T-cell (primary cell): ENCODE results near the gene CDH4. TPM values are rescaled to one million over a fixed set of nuclear protein-coding genes. Genes with fewer than 3 reads are reported as not detected.

Experiments
- ATAC-seq, 4 experiments: fragments of 200-7000 bp in 3 of 4; fragments of 150-1000 bp in 1 of 4; cut with Tn5 transposase; replicated peaks in 1 of 4; 1 replicate in 3 of 4; 2 replicates in 1 of 4; pipeline ENCODE4 v1.10.0; 2021; ENCODE audit warnings: moderate library complexity in 3 of 4, mild to moderate bottlenecking in 2 of 4, moderate number of reproducible peaks in 1 of 4
- CTCF ChIA-PET, 2 donors: fragments of 300-600 bp; sonication (Branson Sonifier 250); formaldehyde crosslinking; loops; one replicate each; lab custom pipeline; 2022; ENCODE audit warnings: antibody characterized with exemption in 2 of 2; lab: Charles Lee
- POLR2A ChIA-PET, 2 donors: fragments of 300-600 bp; sonication (Branson Sonifier 250); formaldehyde crosslinking; loops; one replicate each; lab custom pipeline; 2022; ENCODE audit warnings: antibody characterized with exemption in 2 of 2; lab: Charles Lee
- DNase-seq, 35 experiments: peaks; one replicate each; pipeline versions ENCODE4 v3.0.0 to v3.0.0-alpha.2; 2013 to 2023
- H3K27ac ChIP-seq: one replicate; pipeline ENCODE4 v1.5.1; 2013; ENCODE audit warnings: low read length
- H3K27me3 ChIP-seq, 2 experiments: replicated peaks in 1 of 2; 1 replicate in 1 of 2; 2 replicates in 1 of 2; pipeline versions ENCODE4 v1.6.1 to v1.7.0; 2013; ENCODE audit warnings: low read length in 1 of 2, mixed read lengths in 1 of 2; ENCODE audit not compliant: control insufficient read depth in 2 of 2, insufficient read depth in 2 of 2; ENCODE audit errors: extremely low read depth in 1 of 2
- H3K36me3 ChIP-seq, 2 donors: 1 replicate in 1 of 2; 2 replicates in 1 of 2; pipeline versions ENCODE4 v1.6.1 to v1.7.0; 2013; ENCODE audit warnings: low read length in 1 of 2; ENCODE audit not compliant: control insufficient read depth in 2 of 2, insufficient read depth in 1 of 2; ENCODE audit errors: extremely low read depth in 1 of 2
- H3K4me1 ChIP-seq, 2 experiments: 1 replicate in 1 of 2; 2 replicates in 1 of 2; pipeline versions ENCODE4 v1.6.1 to v1.7.0; 2013; ENCODE audit warnings: low read length in 2 of 2, mixed read lengths in 1 of 2; ENCODE audit not compliant: insufficient read depth in 2 of 2, control insufficient read depth in 1 of 2; ENCODE audit errors: extremely low read depth in 1 of 2
- H3K4me3 ChIP-seq, 2 donors: 1 replicate in 1 of 2; 2 replicates in 1 of 2; pipeline versions ENCODE4 v1.5.1 to v1.7.0; 2013; ENCODE audit warnings: mild to moderate bottlenecking in 2 of 2, low read length in 1 of 2, moderate library complexity in 1 of 2; ENCODE audit not compliant: control insufficient read depth in 1 of 2; ENCODE audit errors: extremely low read depth in 1 of 2
- H3K9me3 ChIP-seq: 2 replicates; pipeline ENCODE4 v1.7.0; 2013
- H3K27ac Mint-ChIP-seq, 2 donors: one replicate each; pipeline ENCODE4 v1.8.0; 2020 to 2021; ENCODE audit warnings: mild to moderate bottlenecking in 2 of 2, mixed read lengths in 2 of 2
- H3K27me3 Mint-ChIP-seq, 2 donors: one replicate each; pipeline ENCODE4 v1.8.0; 2021 to 2022; ENCODE audit warnings: mixed read lengths in 2 of 2
- H3K36me3 Mint-ChIP-seq: one replicate; pipeline ENCODE4 v1.8.0; 2021; ENCODE audit warnings: mixed read lengths
- H3K4me1 Mint-ChIP-seq, 3 donors: one replicate each; pipeline ENCODE4 v1.8.0; 2020 to 2022; ENCODE audit warnings: mixed read lengths in 3 of 3, mild to moderate bottlenecking in 1 of 3
- H3K4me3 Mint-ChIP-seq, 3 donors: one replicate each; pipeline ENCODE4 v1.8.0; 2020 to 2022; ENCODE audit warnings: mild to moderate bottlenecking in 3 of 3, mixed read lengths in 3 of 3, moderate library complexity in 3 of 3
- H3K9me3 Mint-ChIP-seq, 3 donors: one replicate each; pipeline ENCODE4 v1.8.0; 2020 to 2022; ENCODE audit warnings: mixed read lengths in 3 of 3
- WGBS: methylation state at CpG from one replicate; pipeline ENCODE4 v1.1.5; 2013; ENCODE audit warnings: missing lambda C conversion rate; ENCODE audit not compliant: insufficient coverage; 5-methylcytosine and 5-hydroxymethylcytosine counted together
- total RNA-seq, 35 experiments: library from RNA in 6 of 35; stranded (reverse) in 6 of 35; fragments of 120-200 nt in 1 of 35; gene quantifications; one replicate each; pipeline versions ENCODE4 v1.2.1 to v1.2.4 and lab custom pipeline; 2013 to 2026

The CDH4 gene
- total RNA-seq, 5 donors from 2014 or later (not counting 1 experiment from before 2014, with no cell fraction given) = 0.06 to 0.64 (median 0.14) TPM

DNA sequence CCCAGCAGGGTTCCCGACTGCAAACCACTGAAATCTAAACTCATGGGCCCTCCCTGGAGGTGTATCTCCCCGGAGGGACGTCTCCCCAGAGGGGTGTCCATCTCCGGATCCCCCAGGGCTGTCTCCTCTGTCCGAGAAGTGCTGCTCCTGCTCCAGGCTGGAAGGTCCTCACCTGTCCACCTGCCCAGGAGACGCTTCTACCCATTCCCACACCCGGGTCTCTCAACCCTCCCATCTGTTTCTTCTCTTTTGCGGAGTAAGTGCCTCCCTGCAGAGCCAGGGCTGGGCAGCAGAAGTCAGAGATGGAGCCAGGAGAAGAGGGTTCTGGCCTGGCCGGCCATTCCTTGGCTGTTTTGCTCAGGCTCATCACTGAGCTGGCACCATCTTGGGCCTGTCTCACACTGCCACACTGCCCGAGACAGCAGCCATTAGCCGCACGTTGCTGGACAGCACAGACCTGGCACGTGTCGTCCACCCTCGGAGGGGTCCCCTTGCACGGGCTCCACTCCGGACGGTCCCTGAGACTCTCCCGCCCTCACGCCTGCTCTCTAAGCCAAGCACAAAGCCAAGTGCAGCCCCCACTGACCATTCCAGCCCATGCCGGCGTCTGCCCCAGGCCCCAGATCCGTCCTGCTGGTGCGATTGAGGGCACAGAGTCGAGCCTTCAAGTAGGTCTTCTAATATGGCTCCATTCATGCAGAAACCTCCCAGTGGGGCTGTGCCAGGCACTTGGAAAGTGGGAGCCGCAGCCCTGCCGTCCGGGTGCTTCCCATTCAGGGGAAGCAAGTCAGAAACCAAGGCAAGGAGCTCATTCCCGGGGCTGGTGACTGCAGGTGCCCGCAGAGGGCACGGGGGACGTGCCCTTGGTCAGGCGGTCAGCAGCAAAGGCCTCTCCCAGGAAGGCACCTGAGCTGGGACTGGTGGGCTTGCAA is 445.9 kb downstream of the CDH4 start:
- H3K27me3 ChIP-seq = peaks cover 0 to 14% of the 10 kb centered on the region in 2 experiments
- ATAC-seq (no peak), DNase-seq (no peak)
- Mint-ChIP-seq H3K9me3 (no peaks in the 10 kb centered on the region), H3K27ac (no peak overlapping the region), H3K27me3 (peaks cover 0 to 3% of the 10 kb centered on the region in 2 donors), H3K4me1 (no peaks in the 10 kb centered on the region), H3K36me3 (no peaks in the 10 kb centered on the region), H3K4me3 (no peak overlapping the region)
- no peak overlapping the region for H3K27ac ChIP-seq
- ChIA-PET CTCF (no interaction called here), POLR2A (no interaction called here)
- no peaks in the 10 kb centered on the region for H3K4me1 ChIP-seq
- no peaks in the 10 kb centered on the region for H3K36me3 ChIP-seq
- H3K9me3 ChIP-seq = no peaks in the 10 kb centered on the region
- H3K4me3 ChIP-seq = no peak overlapping the region
- 86% methylated on average over 30 of the region's 33 CpGs for WGBS

DNA sequence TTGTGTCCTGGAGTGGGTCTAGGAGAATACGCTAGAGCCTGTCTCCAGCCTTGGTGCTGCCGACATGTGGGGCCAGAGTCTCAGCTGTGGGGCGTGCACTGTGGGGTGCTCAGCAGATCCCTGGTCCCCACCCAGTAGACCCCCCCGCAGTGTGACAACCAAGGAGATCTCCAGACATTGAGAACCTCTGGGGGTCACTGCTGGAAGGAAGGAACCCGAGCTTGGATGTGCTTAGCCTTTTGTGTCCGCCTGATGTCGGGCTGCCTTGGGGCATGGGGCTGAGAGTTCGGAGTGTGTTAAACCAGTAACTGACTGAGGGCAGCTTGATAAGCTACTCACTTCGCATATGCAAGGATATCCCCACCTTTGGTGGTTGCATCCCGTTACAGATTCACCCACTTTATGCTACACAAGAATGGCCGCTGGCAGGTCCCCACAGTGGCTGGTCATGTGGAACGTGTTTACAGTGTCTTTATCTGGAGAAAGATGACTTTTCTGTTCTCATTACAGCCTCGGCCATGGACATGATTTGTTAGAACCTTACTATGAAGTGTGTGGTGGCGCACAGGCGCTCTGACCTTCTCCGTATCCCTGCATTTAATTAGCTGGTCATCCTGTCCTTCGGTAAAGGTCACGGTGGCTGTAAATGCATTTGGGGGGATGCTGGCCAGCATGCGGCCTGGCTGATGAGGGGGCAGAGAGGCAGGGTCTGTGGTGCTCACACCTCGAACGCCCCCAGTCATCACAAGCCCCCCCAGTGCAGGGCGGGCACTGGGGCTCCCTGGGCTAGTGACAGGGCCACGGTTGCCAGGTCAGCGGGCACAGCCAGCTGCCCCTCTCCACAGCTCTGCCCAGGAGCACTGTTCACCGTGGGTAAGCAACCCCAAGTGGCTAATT is 446.8 kb downstream of the CDH4 start:
- Histone ChIP-seq H3K4me3 (no peak overlapping the region), H3K27ac (no peak overlapping the region), H3K4me1 (no peaks in the 10 kb centered on the region), H3K36me3 (no peaks in the 10 kb centered on the region), H3K27me3 (peaks cover 0 to 14% of the 10 kb centered on the region in 2 experiments), H3K9me3 (no peaks in the 10 kb centered on the region)
- Mint-ChIP-seq H3K27me3 (peaks cover 0 to 3% of the 10 kb centered on the region in 2 donors), H3K36me3 (no peaks in the 10 kb centered on the region), H3K27ac (no peak overlapping the region), H3K4me3 (no peak overlapping the region), H3K4me1 (no peaks in the 10 kb centered on the region), H3K9me3 (no peaks in the 10 kb centered on the region)
- 88% methylated on average over 17 of the region's 25 CpGs for WGBS
- ATAC-seq = no peak
- POLR2A ChIA-PET = no interaction called here
- CTCF ChIA-PET = no interaction called here
- no peak for DNase-seq

DNA sequence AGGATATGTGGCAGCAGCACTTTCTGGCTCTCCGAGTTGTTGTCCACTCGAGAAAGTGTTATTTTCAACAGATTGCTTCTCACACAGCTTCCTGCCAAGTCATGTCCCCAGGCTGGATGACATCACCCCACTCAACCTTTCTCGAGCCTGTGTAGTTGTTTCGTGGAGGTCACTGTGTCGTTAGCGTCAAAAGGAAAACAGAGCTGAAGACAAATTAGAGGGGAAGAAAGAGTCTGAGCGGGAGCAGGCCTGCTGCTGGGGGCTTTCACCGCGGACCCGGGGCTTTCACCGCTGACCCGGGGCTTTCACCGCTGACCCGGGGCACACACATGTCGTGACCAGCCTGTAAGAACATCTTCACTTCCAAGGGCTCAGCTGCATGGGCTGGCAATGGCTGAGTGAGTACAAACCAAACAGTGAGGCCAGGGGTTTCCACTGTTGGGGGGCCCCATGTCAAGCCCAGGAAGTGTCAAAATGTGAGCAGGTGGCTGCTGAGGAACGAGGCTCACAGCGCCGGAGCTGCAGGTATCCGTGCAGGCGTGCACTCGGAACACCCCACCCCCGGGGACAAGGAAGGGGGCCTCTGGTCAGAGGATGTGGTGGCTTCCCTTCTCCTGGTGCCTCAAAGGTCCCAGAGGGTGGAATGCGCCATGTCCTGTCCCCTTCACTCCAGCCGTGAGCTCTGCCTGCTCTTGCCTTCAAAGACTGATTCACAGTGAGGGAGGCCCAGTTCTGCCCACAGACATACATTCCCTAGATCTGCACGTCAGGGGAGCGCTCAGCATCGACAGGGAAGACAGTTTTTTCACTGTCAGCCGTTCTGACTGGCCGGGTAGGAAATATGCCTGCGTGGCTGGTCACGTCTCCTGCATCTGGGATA is 447.7 kb downstream of the CDH4 start:
- peaks cover 0 to 3% of the 10 kb centered on the region in 2 donors for H3K27me3 Mint-ChIP-seq
- H3K36me3 ChIP-seq = no peaks in the 10 kb centered on the region
- H3K9me3 Mint-ChIP-seq = no peaks in the 10 kb centered on the region
- 82% methylated on average over 24 of the region's 31 CpGs for WGBS
- H3K4me3 Mint-ChIP-seq = no peak overlapping the region
- ChIA-PET CTCF (no interaction called here), POLR2A (no interaction called here)
- no peak overlapping the region for H3K27ac Mint-ChIP-seq
- H3K27ac ChIP-seq = no peak overlapping the region
- H3K4me1 ChIP-seq = no peaks in the 10 kb centered on the region
- H3K9me3 ChIP-seq = no peaks in the 10 kb centered on the region
- ATAC-seq (no peak), DNase-seq (no peak)
- no peaks in the 10 kb centered on the region for H3K36me3 Mint-ChIP-seq
- no peaks in the 10 kb centered on the region for H3K4me1 Mint-ChIP-seq
- H3K4me3 ChIP-seq = no peak overlapping the region
- peaks cover 0 to 14% of the 10 kb centered on the region in 2 experiments for H3K27me3 ChIP-seq

DNA sequence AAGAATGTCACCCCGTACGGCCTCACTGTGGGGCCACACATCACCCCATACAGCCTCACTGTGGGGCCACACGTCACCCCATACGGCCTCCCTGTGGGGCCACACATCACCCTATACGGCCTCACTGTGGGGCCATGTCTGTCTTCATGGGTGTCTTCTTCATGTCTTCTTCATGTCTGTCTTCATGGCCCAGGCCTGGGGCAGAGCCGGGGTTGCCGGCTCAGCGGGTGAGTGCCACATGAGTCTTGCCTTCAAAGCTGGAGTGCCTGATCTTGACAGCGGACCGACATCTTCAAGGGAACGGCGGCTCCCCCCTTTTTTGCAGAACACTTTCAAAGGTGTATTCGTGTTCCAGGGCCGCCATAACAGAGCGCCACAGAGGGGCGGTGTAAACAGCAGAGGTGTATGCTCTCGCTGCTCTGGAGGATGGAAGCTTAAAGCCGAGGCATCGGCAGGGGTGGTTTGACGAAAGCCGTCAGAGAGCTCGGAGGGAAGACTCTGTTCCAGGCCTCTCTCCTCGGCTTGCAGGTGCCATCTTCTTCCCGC is 448.6 kb downstream of the CDH4 start:
- peaks cover 0 to 14% of the 10 kb centered on the region in 2 experiments for H3K27me3 ChIP-seq
- no peak overlapping the region for H3K4me3 ChIP-seq
- H3K27me3 Mint-ChIP-seq = peaks cover 0 to 3% of the 10 kb centered on the region in 2 donors
- no peaks in the 10 kb centered on the region for H3K36me3 Mint-ChIP-seq
- ChIA-PET POLR2A (no interaction called here), CTCF (no interaction called here)
- H3K36me3 ChIP-seq = no peaks in the 10 kb centered on the region
- H3K4me1 Mint-ChIP-seq = no peaks in the 10 kb centered on the region
- no peak overlapping the region for H3K27ac Mint-ChIP-seq
- no peak for ATAC-seq
- H3K9me3 Mint-ChIP-seq = no peaks in the 10 kb centered on the region
- 94% methylated on average over 24 of the region's 24 CpGs for WGBS
- no peaks in the 10 kb centered on the region for H3K4me1 ChIP-seq
- no peak overlapping the region for H3K27ac ChIP-seq
- no peaks in the 10 kb centered on the region for H3K9me3 ChIP-seq
- no peak overlapping the region for H3K4me3 Mint-ChIP-seq
- DNase-seq = no peak

DNA sequence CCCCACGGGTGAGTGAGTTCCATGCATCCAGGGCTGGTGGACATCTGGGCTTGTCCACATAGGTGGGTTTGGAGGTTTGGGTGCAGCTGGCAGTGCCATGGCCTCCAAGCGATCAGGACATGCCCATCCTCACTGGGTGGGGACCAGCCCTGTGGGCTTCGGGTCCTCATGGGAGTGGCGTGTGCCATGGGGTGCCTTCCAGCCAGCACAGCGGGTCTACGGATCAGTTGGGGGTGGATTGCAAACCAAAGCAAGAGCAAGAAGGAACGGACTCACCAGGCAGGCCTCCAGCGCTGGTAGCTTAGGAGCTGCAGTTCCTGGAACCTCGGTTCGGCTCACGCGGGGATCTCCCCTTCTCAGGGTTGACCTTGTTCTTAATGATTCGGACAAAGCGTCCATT is 449.3 kb downstream of the CDH4 start:
- H3K27ac ChIP-seq = no peak overlapping the region
- POLR2A ChIA-PET = no interaction called here
- H3K27me3 ChIP-seq = peaks cover 0 to 8% of the 10 kb centered on the region in 2 experiments
- WGBS = 90% methylated on average over 14 of the region's 14 CpGs
- CTCF ChIA-PET = no interaction called here
- no peaks in the 10 kb centered on the region for H3K9me3 Mint-ChIP-seq
- no peak overlapping the region for H3K4me3 Mint-ChIP-seq
- no peak for DNase-seq
- no peaks in the 10 kb centered on the region for H3K4me1 Mint-ChIP-seq
- no peaks in the 10 kb centered on the region for H3K9me3 ChIP-seq
- no peak overlapping the region for H3K27ac Mint-ChIP-seq
- no peaks in the 10 kb centered on the region for H3K4me1 ChIP-seq
- no peak overlapping the region for H3K4me3 ChIP-seq
- no peaks in the 10 kb centered on the region for H3K36me3 Mint-ChIP-seq
- H3K36me3 ChIP-seq = no peaks in the 10 kb centered on the region
- H3K27me3 Mint-ChIP-seq = no peaks in the 10 kb centered on the region
- no peak for ATAC-seq
